ENCODE data around the gene SHCBP1L. TPM values are rescaled to one million over a fixed set of nuclear protein-coding genes. Genes with fewer than 3 reads are reported as not detected.

SHCBP1L gene
- total RNA-seq, 2 donors from 2014 or later = not detected

DNA sequence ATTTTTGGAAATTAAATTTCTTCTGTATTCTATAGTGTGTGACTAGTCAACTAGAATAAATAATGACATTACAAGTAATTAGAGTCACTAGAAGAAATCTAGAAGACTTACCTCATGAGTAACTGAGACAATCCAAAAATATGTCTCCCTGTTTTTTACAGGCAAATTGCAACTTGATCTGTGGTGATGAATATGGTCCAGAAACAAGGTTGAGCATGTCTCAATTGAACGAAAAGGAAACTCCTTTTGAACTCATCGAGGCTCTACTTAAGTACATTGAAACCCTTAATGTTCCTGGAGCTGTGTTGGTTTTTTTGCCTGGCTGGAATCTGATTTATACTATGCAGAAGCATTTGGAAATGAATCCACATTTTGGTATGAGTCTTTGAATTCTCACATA is 77.1 kb downstream of the SHCBP1L start:
- H3K27me3 ChIP-seq = no peaks in the 10 kb centered on the region
- peaks cover 7 to 61% of the 10 kb centered on the region in 2 donors for H3K36me3 ChIP-seq (replicated peaks in 1 of 2; ENCODE audit: insufficient read depth in 1 of 2, low read depth in 2 of 2)
- intact Hi-C loops (cut with DNase I) = no loop called here

DNA sequence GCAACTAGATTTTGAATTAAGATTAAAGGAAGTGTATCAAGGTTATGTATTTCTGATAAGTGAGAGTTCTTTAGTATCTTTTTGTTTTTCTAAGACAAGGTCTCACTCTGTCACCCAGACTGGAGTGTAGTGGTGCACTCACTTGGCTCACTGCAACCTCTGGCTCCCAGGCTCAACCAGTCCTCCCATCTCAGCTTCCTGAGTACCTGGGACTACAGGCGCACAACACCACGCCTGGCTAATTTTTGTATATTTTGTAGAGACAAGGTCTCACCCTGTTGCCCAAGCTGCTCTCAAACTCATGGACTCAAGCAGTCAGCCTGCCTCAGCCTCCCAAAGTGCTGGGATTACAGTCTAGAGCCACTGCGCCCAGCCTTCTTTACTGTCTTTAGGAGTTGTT is 80.1 kb downstream of the SHCBP1L start:
- intact Hi-C loops (cut with DNase I) = no loop called here
- DNase-seq (no peak), ATAC-seq (no peak)
- no peaks in the 10 kb centered on the region for H3K4me1 ChIP-seq
- H3K4me3 ChIP-seq = no peak overlapping the region
- no peaks in the 10 kb centered on the region for H3K9me3 ChIP-seq
- TF ChIP-seq, protein P1, sequence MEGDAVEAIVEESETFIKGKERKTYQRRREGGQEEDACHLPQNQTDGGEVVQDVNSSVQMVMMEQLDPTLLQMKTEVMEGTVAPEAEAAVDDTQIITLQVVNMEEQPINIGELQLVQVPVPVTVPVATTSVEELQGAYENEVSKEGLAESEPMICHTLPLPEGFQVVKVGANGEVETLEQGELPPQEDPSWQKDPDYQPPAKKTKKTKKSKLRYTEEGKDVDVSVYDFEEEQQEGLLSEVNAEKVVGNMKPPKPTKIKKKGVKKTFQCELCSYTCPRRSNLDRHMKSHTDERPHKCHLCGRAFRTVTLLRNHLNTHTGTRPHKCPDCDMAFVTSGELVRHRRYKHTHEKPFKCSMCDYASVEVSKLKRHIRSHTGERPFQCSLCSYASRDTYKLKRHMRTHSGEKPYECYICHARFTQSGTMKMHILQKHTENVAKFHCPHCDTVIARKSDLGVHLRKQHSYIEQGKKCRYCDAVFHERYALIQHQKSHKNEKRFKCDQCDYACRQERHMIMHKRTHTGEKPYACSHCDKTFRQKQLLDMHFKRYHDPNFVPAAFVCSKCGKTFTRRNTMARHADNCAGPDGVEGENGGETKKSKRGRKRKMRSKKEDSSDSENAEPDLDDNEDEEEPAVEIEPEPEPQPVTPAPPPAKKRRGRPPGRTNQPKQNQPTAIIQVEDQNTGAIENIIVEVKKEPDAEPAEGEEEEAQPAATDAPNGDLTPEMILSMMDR (IDR thresholded peaks at IDR 0.05) = no peak
- TF ChIP-seq POLR2A (IDR thresholded peaks at IDR 0.05) = no peak
- H3K27ac ChIP-seq = no peak overlapping the region
- no peaks in the 10 kb centered on the region for H3K27me3 ChIP-seq
- H3K36me3 ChIP-seq (replicated peaks in 1 of 2; ENCODE audit: insufficient read depth in 1 of 2, low read depth in 2 of 2) = peaks cover 9 to 42% of the 10 kb centered on the region in 2 donors
- WGBS, 2 donors = 93 to 100% methylated on average over 3 of the region's 3 CpGs

More for the DNA sequence above, 77.1 kb downstream of the SHCBP1L start:
- 92 to 96% methylated on average over 2 of the region's 2 CpGs for WGBS, 2 donors
- Histone ChIP-seq H3K9me3 (no peaks in the 10 kb centered on the region), H3K27ac (no peak overlapping the region), H3K4me1 (no peaks in the 10 kb centered on the region), H3K4me3 (no peak overlapping the region)
- ATAC-seq (no peak), DNase-seq (no peak)
- TF ChIP-seq, protein P1 (IDR thresholded peaks at IDR 0.05) = no peak
- TF ChIP-seq POLR2A (IDR thresholded peaks at IDR 0.05) = no peak

DNA sequence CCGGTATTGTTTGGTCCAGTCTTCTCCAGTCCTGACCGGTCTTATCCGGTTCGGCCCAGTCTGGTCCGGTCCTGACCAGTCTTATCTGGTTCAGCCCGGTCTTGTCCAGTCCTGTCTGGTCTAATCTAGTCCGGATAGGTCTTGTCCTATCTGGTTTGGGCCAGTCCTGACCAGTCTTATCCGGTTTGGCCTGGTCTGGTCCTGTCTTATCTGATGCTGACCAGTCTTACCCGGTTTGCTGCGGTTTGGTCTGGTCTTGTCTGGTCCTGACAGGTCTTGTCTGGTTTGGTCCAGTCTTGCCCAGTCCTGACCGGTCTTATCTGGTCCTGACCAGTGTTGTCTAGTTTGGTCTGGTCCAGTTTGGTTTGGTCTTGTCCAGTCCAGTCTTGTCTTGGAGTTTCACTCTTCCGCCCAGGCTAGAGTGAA is 83.7 kb downstream of the SHCBP1L start:
- Histone ChIP-seq H3K36me3 (replicated peaks in 1 of 2; ENCODE audit: insufficient read depth in 1 of 2, low read depth in 2 of 2) (peaks cover 16 to 31% of the 10 kb centered on the region in 2 donors), H3K27me3 (no peaks in the 10 kb centered on the region), H3K27ac (no peak overlapping the region), H3K9me3 (no peaks in the 10 kb centered on the region), H3K4me1 (no peaks in the 10 kb centered on the region), H3K4me3 (no peak overlapping the region)
- TF ChIP-seq, protein P1 (IDR thresholded peaks at IDR 0.05) = no peak
- no peak for TF ChIP-seq POLR2A (IDR thresholded peaks at IDR 0.05)
- ATAC-seq (no peak), DNase-seq (no peak)
- WGBS, 2 donors = 90 to 99% methylated on average over 11 to 12 of the region's 12 CpGs
- intact Hi-C loops (cut with DNase I) = no loop called here

DNA sequence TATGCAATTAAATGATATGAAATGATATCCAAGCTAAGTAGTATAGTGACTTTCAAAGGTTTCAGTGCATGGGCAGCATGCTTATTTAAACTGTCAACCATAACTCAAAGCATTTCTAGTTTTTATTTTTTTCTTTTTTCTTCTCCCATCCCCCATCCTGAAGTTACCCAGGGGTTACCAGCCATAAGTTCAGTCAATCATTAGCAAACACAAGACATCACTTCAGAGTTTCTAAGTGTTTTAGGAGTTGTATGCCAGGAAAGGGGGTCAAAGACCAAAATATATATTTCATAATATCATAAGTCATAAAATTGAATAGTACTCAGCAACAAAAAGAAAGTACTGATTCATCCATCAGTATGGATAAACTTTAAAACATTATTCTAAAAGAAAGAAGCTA is 85.1 kb downstream of the SHCBP1L start:
- intact Hi-C loops (cut with DNase I) = no loop called here
- no peak for ATAC-seq

DNA sequence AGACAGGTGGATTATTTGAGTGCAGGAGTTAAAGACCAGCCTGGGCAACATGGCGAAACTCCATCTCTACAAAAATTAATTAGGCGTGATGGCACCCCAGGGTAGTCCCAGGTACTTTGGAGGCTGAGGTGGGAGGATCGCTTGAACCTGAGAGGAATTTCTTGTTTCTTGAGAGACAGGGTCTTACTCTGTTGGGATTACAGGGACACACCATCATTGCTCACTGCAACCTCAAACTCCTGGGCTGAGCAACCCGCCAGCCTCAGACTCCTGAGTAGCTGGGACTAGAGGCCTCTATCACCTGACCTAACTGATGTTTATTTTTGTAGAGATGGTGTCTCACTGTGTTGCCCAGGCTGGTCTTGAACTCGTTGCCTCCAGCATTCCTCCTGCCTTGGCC is 89.0 kb downstream of the SHCBP1L start:
- no peak overlapping the region for H3K4me3 ChIP-seq
- no peak for TF ChIP-seq POLR2A (IDR thresholded peaks at IDR 0.05)
- TF ChIP-seq, protein P1 (IDR thresholded peaks at IDR 0.05) = no peak
- intact Hi-C loops (cut with DNase I) = no loop called here
- H3K27me3 ChIP-seq = no peaks in the 10 kb centered on the region
- H3K36me3 ChIP-seq (replicated peaks in 1 of 2; ENCODE audit: insufficient read depth in 1 of 2, low read depth in 2 of 2) = peaks cover 13 to 27% of the 10 kb centered on the region in 2 donors
- no peak for ATAC-seq
- 94 to 97% methylated on average over 5 of the region's 5 CpGs for WGBS, 2 donors
- H3K9me3 ChIP-seq = no peaks in the 10 kb centered on the region
- DNase-seq = no peak
- H3K27ac ChIP-seq = no peak overlapping the region
- no peaks in the 10 kb centered on the region for H3K4me1 ChIP-seq

More for the DNA sequence above, 85.1 kb downstream of the SHCBP1L start:
- DNase-seq = no peak
- no peaks in the 10 kb centered on the region for H3K4me1 ChIP-seq
- no peaks in the 10 kb centered on the region for H3K27me3 ChIP-seq
- H3K9me3 ChIP-seq = no peaks in the 10 kb centered on the region
- peaks cover 16 to 21% of the 10 kb centered on the region in 2 donors for H3K36me3 ChIP-seq (replicated peaks in 1 of 2; ENCODE audit: insufficient read depth in 1 of 2, low read depth in 2 of 2)
- TF ChIP-seq, protein P1 (IDR thresholded peaks at IDR 0.05) = no peak
- TF ChIP-seq POLR2A (IDR thresholded peaks at IDR 0.05) = no peak
- no peak overlapping the region for H3K4me3 ChIP-seq
- no peak overlapping the region for H3K27ac ChIP-seq
